Right lobe of liver (tissue), 4 donors: ENCODE data around the gene IL13.

Experiments
- POLR2A ChIP-seq: fragments of 450-650 bp; IDR thresholded peaks from one replicate; pipeline ENCODE4 v1.6.1; 2017; ENCODE audit warnings: antibody characterized with exemption, mild to moderate bottlenecking
- TF ChIP-seq, protein P1 (sequence below), 4 donors: fragments of 200-600 bp in 3 of 4; fragments of 450-650 bp in 1 of 4; IDR thresholded peaks; one replicate each; pipeline versions ENCODE4 v1.5.1 to v1.8.0; 2016 to 2022; ENCODE audit warnings: antibody characterized with exemption in 4 of 4, mild to moderate bottlenecking in 2 of 4
- donor health status: DM: no; HTN: no; CAD: no.
- donor health status: DM: no; HTN: no; CAD: no.
- donor health status: DM: no; HTN: yes; CAD: no.

DNA sequence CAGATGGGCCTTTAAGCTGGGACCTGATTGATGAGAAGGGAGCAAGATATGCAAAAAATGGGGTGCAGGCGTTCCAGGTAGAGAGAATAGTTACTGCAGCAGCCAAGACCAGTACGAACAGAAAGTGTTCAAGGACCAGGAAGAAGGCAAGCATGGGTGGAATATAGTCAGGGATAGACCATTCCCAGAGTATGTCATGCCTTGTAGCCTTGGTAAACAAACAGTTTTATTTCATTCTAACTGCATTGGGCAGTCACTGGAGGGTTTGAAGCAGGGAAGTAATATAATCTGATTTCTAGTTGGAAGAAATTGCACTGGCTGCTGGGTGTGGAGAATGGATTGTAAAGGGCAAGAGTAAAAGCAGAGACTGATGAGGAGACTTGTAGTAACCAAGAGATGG lies 30.5 kb upstream of the IL13 start:
- TF ChIP-seq POLR2A = no peak
- TF ChIP-seq, protein P1, sequence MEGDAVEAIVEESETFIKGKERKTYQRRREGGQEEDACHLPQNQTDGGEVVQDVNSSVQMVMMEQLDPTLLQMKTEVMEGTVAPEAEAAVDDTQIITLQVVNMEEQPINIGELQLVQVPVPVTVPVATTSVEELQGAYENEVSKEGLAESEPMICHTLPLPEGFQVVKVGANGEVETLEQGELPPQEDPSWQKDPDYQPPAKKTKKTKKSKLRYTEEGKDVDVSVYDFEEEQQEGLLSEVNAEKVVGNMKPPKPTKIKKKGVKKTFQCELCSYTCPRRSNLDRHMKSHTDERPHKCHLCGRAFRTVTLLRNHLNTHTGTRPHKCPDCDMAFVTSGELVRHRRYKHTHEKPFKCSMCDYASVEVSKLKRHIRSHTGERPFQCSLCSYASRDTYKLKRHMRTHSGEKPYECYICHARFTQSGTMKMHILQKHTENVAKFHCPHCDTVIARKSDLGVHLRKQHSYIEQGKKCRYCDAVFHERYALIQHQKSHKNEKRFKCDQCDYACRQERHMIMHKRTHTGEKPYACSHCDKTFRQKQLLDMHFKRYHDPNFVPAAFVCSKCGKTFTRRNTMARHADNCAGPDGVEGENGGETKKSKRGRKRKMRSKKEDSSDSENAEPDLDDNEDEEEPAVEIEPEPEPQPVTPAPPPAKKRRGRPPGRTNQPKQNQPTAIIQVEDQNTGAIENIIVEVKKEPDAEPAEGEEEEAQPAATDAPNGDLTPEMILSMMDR (IDR thresholded peaks at IDR 0.05) = no peak
